GM21390 (cell line): ENCODE results near the gene PRSS21.

Source experiments
- ATAC-seq: cut with Tn5 transposase; IDR thresholded peaks from one replicate; pipeline ENCODE4 v1.9.1; 2021; ENCODE audit not compliant: unreplicated experiment

The PRSS21 gene

DNA sequence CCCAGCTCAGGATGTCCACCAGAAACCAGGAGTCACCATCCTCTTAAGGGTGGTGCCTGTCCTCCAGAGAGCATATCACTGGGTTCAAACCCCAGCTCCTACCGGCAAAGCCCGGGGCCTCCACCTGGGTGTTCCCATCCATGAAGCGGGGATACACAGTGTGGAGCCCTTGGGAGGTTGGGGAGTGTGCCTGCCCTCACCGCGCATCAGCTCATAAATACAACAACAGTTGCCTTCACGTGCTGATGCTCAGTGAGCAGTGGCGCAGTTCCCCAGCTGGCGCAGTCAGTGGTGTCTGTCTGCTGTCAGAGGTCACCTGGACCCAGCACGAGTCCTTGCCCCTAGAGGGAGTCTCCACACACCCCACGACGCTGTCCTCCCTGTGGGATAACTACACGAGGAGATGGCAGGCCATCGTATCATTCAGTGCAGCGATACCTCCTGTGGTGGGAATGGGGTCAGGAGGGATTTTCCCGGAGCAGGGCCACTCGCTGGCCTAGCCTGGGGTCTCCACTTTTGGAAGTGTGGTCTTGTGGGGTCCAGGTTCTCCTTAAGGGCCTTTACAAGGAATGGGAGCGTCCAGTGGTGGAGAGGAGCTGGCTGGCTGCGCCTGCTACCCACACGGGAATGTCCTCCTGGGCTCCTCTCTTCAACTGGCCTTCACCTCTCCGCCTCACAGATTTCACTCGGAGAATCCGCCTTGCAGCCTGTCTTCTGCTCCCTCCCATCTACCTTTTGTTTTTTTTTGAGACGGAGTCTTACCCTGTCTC lies 37.7 kb upstream of the PRSS21 start:
- no peak for ATAC-seq

DNA sequence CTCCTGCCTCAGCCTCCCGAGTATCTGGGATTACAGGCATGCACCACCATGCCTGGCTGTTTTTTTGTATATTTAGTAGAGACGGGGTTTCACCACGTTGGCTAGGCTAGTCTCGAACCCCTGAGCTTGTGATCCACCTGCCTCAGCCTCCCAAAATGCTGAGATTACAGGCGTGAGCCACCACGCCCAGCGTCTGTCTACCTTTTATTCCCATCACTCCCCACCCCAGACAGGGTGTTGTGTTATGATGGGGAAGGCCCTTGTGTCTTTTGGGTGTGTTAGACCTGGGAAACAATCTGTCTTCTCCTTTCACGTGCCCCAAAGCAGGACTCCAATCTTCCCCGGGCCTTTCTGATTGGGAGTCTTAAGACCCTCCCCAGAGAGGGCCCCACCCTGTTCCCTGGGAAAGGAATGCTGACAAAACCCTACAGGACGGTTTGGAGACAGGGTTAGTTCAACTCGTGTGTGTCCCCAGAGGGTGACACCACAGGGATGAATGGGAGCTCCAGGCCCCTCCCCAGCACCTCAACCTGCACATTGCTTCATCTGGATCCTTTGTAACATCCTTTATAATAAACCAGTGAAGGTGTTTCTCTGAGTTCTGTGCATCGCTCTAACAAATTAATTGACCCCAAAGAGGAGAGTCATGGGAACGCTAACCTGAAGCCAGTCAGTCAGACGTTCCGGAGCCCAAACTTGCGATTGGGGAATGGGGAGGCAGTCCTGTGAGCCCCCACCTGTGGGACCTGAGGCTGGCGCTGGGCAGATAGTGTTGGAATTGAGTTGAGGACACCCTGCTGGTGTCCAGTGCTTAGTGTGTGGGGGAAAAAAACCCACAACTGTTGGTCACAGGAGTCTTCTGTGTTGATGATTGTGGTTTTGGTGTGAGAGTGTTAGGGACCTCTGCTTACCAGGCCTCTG lies 36.8 kb upstream of the PRSS21 start:
- ATAC-seq = no peak

DNA sequence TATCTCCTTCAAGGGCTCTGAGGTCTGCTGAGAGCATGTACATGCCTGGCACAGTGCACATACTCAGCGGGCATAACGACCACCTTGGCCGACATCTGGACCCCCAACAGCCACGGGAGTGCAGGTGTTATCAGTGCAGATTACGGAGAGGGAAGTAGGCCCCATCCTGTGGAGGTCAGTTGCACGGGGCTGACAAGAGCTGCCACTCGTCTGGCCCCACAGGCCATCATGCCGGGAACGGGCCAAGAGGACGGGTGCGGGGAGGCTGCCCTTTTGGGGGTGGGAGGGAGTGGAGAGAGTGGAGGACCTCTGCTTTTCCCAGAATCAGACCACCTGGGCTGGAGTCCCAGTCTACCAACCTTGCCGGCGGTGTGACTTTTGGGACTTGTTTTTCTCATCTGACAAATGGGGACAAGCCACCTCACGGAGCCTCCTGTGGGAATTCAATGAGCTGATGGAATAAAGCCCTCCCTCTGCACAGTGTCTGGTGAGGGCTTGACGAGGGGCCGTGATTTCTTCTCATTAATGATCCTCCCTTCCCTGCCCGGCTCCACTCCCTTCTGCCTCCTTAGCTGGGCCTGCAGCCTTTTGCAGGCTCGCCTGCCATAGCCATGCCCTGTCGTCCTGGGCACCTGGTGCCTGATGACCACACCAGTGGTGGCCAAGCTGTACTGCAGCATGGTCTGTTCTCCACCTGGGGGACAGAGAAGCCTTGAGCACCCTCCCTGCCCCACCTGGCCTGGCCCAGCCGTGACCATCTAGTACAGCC lies 34.3 kb upstream of the PRSS21 start:
- ATAC-seq = no peak

DNA sequence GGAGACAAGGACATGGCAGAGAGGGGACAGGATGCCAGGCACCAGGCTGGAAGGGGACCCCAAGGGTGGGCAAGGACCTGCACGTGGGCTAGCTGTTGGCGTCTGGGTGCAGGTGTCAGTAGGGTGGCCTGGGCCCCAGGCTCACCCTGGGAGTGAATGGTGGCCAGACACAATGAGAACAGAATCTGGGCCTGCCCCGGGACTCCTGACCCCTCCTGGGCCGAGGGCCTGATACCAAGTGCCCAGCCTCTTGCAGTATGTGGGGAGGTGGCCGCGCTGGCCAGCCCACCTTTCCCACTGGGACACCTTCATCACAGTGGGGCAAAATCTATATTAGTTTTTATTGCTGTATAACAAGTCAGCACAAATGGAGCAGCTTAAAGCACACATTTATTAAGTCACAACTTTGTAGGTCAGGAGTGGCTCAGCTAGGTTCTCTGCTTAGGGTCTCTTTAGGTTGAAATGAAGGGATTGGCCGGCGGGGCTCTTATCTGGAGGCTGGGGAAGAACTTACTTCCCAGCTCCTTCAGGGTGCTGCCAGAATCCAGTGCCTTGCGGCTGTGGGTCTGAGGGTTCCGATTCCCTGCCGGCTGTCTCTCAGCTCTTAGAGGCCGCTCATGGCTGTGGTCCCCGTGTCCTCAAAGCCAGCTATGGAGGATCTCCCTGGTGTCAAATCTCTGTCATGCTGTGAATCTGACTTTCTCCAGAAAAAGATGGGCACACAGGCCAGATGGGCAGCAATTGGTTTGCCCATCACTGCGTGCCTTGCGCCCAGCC lies 33.3 kb upstream of the PRSS21 start:
- no peak for ATAC-seq

DNA sequence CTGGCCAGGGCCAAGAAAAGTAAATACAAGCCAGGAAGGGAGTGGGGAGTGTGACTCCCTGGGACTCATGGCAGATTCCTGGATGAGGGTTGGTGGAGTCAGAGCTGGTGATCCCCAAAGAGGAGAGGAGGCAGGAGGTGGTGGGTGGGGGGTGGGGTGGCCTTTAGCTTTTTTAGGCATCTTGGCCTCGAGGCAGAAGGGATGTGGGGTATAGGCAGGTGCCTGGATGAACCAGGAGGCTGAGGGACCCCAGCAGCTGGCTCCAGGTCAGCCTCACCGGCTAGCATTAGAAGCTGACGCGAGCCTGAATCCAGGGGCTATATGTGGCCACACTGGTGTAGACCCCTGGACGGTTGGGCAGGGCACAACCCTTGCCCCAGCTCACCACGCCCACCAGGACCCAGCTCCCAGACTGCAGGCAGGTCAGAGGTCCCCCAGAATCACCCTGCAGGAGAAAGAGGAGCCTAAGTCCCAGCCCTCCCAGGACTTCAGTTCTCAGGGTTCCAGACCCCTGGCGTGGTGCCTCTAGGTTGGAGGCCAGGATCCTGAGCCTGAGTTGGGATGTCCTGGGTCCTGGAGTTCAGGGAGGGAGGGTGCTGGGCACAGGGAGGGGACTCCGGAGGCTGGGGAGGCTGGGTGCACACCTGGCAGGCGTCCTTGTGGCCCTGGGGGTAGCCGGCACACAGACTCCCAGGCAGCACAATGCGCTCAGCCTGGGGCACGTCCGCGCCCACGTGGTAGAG lies 32.5 kb upstream of the PRSS21 start:
- ATAC-seq = no peak

DNA sequence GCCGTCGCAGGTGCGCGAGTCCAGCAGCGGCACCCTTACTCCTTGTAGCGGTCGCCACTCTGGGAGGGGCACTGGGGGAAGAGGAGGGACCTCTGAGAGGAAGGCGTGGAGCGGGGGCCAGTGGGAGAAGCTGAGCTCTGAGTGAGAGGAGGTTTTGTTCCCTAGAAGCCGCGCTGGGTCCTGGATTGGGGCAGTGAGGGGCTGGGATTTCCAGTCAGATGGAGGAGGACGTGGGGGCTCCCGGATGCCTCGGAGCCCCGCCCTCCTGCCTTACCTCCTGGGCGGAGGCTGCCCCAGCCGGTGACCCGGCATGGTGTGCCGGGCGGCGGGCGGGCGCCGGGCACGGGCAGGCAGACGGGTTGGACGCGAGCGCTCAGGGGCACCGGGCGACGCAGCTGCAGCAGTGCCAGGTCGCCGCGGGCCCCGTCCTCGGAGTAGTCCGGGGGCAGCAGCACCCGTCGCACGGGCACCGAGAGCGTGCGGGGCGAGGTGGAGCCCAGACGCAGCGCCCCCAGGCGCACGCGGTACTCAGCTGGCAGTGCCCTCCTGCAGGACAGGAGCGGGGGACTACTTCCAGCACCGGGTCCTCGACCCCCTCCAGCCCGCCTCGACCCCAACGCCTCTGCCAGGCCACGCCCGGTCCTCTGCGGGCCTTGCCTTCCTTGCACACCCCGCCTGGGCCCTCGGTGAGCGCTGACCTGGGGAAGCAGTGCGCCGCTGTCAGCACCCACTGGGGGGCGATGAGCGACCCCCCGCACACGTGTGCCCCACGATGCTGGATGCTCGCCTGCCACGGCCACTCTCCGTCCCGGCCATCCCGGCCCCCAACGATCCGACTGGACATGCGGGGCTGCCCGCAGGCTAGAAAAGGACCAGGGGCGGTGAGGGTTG lies 31.7 kb upstream of the PRSS21 start:
- no peak for ATAC-seq

DNA sequence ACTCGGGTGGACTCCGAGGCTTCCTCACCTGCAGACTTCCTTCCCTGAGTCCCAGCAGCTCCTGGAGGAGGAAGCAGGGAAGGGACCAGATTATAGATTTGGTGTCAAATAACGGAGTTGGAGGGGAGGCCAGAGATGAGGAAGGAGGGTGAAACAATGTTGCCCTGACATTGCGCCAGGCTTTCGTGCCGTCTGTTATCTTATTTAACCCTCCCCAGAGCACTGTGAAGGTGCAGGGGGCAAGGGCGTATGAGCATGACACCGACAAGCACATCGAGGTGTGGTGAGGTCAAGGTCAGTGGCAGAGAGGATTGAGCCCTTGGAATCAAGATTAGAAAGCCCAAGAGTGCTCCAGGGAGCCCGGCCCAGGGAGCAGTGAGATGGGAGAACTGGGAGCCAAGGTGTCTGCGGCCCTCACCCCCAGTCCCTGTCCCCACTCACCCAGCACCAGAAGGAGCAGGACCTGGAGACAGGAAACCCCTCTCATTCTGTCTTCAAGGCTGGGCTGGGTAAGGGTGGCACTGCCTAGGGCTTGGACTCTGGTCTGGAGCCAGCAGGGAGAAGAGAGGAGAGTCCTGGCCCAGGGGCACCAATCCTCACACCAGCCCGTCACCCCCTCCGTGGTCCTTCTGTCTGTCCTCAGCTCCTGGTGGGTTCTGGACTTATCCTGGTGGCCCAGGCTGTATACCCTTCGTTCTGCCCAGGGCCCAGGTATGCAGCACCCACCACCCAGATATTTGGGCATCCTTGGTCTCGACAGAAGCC lies 30.8 kb upstream of the PRSS21 start:
- no peak for ATAC-seq

DNA sequence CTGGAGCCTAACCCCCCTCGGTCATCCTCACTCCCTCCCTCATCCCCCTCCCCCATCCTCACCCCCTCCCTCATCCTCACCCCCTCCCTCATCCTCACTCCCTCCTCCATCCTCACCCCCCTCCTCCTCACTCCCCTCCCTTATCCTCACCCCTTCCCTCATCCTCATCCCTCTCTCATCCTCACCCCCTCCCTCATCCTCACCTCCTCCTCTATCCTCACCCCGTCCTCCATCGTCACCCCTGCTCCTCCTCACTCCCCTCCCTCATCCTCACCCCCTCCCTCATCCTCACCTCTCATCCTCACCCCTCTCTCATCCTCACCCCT lies 30.2 kb upstream of the PRSS21 start:
- no peak for ATAC-seq

DNA sequence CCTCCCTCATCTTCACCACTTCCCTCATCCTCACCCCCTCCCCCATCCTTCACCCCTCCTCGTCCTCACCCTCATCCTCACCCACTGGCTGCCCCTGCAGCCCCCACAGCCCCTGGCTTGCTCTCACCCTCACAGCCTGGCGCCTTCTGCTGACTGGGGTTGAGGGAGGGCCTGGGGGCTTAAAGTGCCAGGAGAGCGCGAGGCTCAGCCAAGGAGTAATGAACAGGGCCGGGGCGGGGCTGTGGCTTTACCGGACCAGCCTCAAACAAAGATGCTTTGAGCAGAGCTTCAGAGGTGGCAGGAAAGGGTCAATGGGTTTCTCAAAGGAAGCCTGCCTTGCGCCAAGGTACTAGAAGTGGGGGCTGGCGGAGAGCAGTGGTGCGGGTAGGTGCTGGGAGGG lies 29.6 kb upstream of the PRSS21 start, which contains the start of gene PRSS33:
Gene PRSS33 (minus strand): TSS at position 155 of the 400 bp plus-strand sequence. CDS start 1,013 bp downstream, outside the sequence.
- no peak for ATAC-seq

DNA sequence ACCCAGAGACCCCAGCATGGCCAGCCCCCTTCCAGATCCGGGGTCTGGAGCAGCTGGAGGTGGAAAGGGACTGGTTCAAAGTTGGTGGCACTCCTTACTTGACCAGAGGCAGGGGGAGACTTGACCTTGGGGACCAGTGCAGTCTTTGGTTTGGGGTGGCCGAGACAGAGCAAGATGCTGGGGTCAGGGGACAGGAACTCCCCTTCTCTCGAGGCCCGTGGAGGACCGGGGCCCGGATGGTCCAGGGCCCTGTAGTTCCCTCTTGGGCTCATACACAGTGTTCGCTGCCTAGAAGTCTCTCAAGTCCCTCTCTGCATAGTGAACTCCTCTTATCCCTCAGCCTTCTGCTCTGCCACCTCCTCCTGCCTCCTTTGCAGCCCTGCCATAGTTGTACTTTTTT lies 29.1 kb upstream of the PRSS21 start:
- no peak for ATAC-seq

DNA sequence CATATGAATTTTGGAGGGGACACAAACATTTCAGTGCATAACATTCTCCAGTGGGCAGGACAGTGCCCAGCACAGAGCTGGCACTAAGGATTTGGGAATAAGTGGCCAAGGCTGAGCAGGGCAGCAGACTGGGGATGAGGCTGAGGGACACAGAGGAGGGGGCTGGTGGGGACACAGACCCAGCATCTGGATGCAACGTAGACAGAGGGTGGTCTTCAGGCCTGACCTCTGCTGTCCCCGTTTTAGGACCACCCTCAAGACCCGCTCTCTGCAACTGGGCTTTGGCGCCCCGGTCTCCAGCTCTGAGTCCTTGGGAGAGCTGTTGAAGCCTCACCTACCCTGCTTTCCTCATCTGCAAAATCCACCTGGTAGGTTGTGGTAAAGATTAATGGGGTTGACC lies 26.4 kb upstream of the PRSS21 start:
- no peak for ATAC-seq

DNA sequence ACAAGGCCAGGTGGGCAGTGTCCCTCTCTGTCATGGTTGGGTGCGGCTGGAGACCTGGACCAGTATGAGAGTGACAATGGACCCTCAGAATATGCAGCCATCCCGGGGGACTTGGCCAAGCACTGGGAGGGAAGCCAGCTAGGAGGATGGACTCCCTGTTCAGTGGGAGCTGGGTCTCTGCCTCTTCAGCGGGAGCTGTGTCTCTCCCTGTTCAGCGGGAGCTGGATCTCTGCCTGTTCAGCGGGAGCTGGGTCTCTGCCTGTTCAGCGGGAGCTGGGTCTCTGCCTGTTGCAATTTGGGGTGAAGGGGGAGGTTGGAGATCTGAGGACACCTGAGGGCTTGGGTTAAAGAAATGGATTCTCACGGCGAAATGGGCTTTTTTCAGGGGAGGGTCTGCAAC lies 25.9 kb upstream of the PRSS21 start:
- ATAC-seq = no peak

DNA sequence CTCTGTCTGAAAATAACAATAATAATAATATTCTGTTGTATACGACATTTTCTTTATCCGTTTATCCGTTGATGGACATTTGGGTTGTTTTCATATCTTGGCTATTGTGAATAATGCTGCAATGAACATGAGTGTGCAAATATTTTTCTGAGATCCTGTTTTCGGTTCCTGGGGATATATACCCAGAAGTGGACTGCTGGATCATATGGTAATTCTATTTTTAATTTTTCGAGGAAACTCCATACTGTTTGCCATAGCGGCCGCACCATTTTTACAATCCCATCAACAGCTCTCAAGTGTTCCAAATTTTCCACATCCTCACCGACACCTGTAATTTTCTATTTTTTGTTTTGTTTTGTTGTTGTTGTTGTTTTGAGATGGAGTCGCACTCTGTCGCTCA lies 24.1 kb upstream of the PRSS21 start:
- no peak for ATAC-seq

DNA sequence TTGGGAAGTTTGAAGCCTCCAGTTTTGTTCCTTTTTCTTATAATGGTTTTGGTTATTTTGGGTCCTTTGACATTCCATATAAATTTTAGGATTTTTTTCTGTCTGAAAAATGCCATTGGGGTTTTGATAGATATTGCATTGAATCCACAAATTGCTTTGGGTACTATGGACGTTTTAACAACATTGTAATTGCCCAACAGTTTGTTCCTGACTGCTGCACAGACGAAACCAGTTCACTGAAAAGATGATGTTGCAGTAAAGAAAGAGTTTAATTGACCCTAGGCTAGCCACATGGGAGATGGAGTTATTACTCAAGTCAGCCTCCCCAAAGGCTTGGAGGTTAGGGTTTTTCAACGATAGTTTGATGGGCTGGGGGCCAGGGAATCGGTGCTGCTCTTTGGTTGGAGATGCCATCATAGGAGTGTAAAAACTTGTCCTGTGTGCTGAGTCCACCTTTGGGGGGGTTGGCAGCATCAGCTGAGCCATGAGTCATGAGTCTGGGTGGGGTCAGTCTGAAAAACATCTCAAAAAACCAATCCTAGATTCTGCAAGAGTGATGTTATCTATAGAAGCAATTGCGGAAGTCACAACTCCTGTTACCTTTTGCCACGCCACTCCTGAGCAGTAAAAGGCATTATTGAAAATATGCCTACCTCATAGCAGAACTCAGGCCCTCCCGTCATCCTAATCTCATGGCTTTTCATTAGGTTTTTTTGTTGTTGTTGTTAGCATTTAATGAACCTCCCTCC lies 21.5 kb upstream of the PRSS21 start:
- no peak for ATAC-seq

DNA sequence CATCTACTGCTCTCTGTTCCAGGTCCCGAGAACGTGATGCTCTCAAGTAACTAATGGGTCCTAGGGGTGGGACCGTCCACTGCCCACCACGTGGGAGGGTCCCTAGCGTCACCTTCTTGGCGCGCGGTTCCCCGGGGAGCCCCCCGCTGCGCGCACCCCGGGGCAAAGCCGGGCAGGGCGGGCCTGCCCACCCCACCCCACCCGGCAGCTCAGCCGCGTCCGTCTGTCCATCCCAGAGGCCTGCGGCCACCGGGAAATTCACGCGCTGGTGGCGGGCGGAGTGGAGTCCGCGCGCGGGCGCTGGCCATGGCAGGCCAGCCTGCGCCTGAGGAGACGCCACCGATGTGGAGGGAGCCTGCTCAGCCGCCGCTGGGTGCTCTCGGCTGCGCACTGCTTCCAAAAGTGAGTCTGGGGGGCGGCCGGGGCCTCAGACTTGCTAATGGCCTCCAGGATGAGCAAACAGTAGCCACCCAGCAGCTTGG lies 18.3 kb upstream of the PRSS21 start:
- no peak for ATAC-seq

DNA sequence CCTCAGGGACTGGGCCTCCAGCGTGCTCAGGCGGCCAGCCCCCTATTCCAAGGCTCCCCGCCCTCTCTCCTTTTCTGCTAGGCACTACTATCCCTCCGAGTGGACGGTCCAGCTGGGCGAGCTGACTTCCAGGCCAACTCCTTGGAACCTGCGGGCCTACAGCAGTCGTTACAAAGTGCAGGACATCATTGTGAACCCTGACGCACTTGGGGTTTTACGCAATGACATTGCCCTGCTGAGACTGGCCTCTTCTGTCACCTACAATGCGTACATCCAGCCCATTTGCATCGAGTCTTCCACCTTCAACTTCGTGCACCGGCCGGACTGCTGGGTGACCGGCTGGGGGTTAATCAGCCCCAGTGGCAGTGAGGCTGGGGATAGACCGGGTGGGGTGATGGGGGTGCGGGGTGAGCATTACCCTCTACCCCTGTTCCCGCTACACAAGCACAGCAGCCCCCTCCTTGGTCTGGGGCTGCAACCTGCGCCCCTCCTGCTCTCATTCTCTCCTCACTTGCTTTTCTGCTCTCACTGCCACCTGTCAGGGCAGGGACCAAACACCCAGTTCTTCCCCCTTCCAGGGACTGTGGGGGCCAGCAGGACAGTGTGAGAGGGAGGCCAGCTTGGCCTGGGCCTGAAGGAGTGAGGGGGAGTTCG lies 17.7 kb upstream of the PRSS21 start:
- ATAC-seq = no peak

DNA sequence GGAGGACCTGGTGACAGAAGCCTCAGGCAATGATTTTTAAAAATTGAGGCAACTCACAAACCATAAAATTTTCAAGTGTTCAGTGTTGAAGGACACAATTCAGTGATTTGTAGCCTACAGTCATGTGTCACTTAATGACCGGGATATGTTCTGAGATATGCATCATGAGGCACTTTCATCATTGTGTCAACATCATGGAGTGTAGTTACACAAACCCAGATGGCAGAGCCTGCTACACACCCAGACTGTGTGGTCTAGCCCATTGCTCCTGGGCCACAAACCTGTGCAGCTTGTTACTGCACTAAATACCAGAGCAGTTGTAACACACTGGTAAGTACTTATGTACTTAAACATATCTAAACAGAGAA lies 17.2 kb upstream of the PRSS21 start:
- no peak for ATAC-seq
